Vagina (tissue), 2 donors: ENCODE results near the gene PIAS4. TPM values are rescaled to one million over a fixed set of nuclear protein-coding genes. Genes with fewer than 3 reads are reported as not detected.

ENCODE experiments used
- DNase-seq, 2 donors: peaks; one replicate each; pipeline ENCODE4 v3.0.0-alpha.2; 2017; ENCODE audit errors: extremely low spot score in 2 of 2
- H3K27ac ChIP-seq: fragments of 200-600 bp; sonication (generic); one replicate; pipeline ENCODE4 v1.5.1; 2019
- H3K27me3 ChIP-seq: fragments of 200-600 bp; sonication (generic); one replicate; pipeline ENCODE4 v1.5.1; 2019
- H3K36me3 ChIP-seq, 2 donors: fragments of 200-600 bp; sonication (generic); one replicate each; pipeline ENCODE4 v1.5.1; 2017 to 2019
- H3K4me1 ChIP-seq: fragments of 200-600 bp; sonication (generic); one replicate; pipeline ENCODE4 v1.5.1; 2019
- H3K4me3 ChIP-seq, 2 donors: fragments of 200-600 bp; sonication (generic); 1 replicate in 1 of 2; 2 replicates in 1 of 2; pipeline ENCODE4 v1.5.1; 2016 to 2019
- H3K9me3 ChIP-seq: fragments of 200-600 bp; sonication (generic); one replicate; pipeline ENCODE4 v1.5.1; 2019
- POLR2A ChIP-seq, 2 donors: fragments of 450-650 bp; IDR thresholded peaks; one replicate each; pipeline ENCODE4 v1.6.1; 2017; ENCODE audit warnings: antibody characterized with exemption in 2 of 2, mild to moderate bottlenecking in 2 of 2, moderate library complexity in 2 of 2
- POLR2AphosphoS5 ChIP-seq, 2 donors: sonication (generic); formaldehyde crosslinking; IDR thresholded peaks; one replicate each; pipeline ENCODE4 v1.9.0; 2017; ENCODE audit warnings: antibody characterized with exemption in 2 of 2, mild to moderate bottlenecking in 2 of 2, low read depth in 1 of 2; ENCODE audit not compliant: insufficient read depth in 1 of 2
- intact Hi-C: fragments of 100-400 bp; cut with DNase I; formaldehyde crosslinking; loops from one replicate; pipeline ENCODE4 v1.15.1; 2023
- total RNA-seq: library from RNA; depleted of rRNA; stranded (reverse); fragments of >200 nt; gene quantifications from one replicate; pipeline ENCODE4 v1.2.3, GENCODE V29; 2016
- TF ChIP-seq, protein P1 (sequence below), 3 experiments: fragments of 450-650 bp in 2 of 3; fragments of 200-600 bp in 1 of 3; sonication (generic) in 1 of 3; IDR thresholded peaks; one replicate each; pipeline ENCODE4 v1.5.1; 2017 to 2019; ENCODE audit warnings: antibody characterized with exemption in 3 of 3, mild to moderate bottlenecking in 2 of 3, moderate library complexity in 2 of 3

Gene PIAS4
- total RNA-seq, 1 donor from 2014 or later = 14.0 TPM

DNA sequence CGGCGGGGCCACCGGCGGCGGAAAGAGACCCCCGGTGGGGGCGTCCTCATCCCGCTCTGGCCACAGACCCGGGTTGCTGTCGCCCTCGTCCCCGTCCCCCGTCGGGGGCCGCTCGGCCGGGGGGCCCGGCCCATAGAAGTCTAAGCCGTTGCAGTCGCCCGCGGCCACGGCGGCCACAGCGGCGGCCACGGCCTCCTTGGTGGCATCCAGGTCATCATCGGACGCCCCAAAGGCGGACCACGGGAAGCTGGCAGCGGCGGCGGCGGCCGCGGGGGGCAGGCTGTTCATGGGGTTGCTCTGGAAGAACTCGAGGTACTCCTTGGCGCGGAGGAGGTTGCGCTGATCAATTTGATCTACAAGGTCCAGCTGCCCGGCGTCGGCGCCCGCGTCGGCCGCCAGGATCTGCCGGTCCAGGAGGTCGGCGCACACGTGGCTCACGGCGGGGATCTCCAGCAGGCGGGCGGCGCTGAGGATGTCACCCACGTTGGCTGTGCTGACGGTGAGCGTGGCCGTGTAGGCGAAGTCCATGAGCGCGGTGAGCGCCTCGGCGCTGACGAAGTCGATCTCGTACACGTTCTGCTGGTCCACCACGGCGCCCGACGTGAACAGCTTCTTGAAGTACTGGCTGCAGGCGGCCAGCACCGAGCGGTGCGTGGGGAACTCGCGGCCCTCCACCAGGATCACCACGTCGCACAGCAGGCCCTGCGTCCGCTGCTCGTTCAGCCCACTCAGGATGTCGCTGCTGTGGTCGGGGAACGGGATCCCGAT is 47.1 kb downstream of the PIAS4 start:
- Histone ChIP-seq H3K27ac (no peak overlapping the region), H3K4me1 (peaks cover 66% of the 10 kb centered on the region), H3K4me3 (no peak overlapping the region), H3K27me3 (no peaks in the 10 kb centered on the region), H3K36me3 (peaks cover 0 to 26% of the 10 kb centered on the region in 2 donors), H3K9me3 (no peaks in the 10 kb centered on the region)
- no peak for DNase-seq
- TF ChIP-seq POLR2AphosphoS5 (IDR thresholded peaks at IDR 0.05; ENCODE audit: insufficient read depth in 1 of 2, low read depth in 1 of 2) (no peak), POLR2A (IDR thresholded peaks at IDR 0.05) (no peak)
- TF ChIP-seq, protein P1, sequence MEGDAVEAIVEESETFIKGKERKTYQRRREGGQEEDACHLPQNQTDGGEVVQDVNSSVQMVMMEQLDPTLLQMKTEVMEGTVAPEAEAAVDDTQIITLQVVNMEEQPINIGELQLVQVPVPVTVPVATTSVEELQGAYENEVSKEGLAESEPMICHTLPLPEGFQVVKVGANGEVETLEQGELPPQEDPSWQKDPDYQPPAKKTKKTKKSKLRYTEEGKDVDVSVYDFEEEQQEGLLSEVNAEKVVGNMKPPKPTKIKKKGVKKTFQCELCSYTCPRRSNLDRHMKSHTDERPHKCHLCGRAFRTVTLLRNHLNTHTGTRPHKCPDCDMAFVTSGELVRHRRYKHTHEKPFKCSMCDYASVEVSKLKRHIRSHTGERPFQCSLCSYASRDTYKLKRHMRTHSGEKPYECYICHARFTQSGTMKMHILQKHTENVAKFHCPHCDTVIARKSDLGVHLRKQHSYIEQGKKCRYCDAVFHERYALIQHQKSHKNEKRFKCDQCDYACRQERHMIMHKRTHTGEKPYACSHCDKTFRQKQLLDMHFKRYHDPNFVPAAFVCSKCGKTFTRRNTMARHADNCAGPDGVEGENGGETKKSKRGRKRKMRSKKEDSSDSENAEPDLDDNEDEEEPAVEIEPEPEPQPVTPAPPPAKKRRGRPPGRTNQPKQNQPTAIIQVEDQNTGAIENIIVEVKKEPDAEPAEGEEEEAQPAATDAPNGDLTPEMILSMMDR (IDR thresholded peaks at IDR 0.05) = no peak
- intact Hi-C loops = loop anchor here (5.0 kb wide), 1 partner anchor 1647 kb away; no protein-coding TSS in a partner anchor

DNA sequence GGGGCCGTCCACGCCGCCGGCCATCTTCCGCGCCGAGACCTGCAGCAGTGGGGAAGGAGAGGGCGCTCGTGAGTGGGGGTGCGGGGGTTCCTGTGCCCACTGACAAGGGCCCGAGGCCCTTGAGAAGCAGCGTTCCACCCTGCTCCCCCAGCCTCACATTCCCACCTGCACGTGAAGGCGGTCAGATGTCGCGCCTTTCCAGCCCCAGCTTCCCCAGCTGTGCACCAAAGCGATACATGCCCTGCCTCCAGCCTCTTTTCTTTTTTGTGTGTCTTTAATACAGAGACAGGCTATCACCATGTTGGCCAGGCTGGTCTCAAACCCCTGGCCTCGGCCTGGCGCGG is 47.6 kb downstream of the PIAS4 start:
- Histone ChIP-seq H3K36me3 (peaks cover 0 to 22% of the 10 kb centered on the region in 2 donors), H3K27ac (no peak overlapping the region), H3K27me3 (no peaks in the 10 kb centered on the region), H3K9me3 (no peaks in the 10 kb centered on the region), H3K4me3 (no peak overlapping the region), H3K4me1 (peaks cover 67% of the 10 kb centered on the region)
- intact Hi-C loops = no loop called here
- TF ChIP-seq POLR2A (IDR thresholded peaks at IDR 0.05) = no peak
- no peak for TF ChIP-seq POLR2AphosphoS5 (IDR thresholded peaks at IDR 0.05; ENCODE audit: insufficient read depth in 1 of 2, low read depth in 1 of 2)
- DNase-seq = no peak

DNA sequence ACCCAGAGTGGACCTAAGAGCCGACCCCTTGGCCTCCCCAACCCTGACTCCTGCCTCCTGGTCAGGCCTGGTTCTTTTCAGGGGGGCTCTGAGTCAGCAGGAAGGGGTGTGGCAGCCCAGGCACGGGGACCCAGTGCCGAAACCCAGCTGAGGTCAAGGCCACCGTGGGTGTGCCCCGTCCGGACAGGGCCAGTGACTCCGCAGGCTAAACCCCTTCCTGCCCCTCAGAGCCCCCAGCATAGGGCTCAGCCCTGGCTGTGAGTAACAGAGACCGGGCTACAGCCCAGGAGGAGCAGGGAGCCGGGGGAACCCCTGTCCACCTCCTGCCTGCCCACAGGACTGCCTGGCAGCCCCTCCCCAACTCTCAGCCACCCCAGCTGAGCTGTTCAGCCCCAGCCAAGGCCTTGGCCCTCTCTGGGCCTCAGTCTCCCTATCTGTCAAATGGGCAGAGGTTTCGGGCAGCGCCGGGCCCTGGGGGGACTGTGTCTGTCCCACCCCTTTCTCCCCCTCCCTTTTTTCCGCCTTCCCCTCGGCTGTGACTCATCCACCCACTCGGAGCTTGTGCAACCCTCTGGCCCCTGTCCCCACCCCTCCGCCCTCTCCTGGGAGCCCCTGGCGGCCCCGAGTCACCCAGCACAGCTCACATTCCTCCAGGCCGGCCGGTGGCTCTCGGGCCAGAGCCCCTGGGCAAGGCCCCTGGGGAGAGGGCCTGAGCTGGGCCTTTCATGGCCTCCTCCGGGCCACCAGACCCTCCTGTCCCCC is 50.6 kb downstream of the PIAS4 start:
- Histone ChIP-seq H3K36me3 (peaks cover 0 to 21% of the 10 kb centered on the region in 2 donors), H3K4me3 (peak overlapping the region; percentile 44 to 70), H3K27me3 (no peaks in the 10 kb centered on the region), H3K4me1 (peaks cover 70% of the 10 kb centered on the region), H3K9me3 (no peaks in the 10 kb centered on the region), H3K27ac (peak overlapping the region; percentile 100)
- peak in 1 of 2 donors; percentile 45 for TF ChIP-seq POLR2A (IDR thresholded peaks at IDR 0.05)
- peak; percentile 73 to 93 for TF ChIP-seq POLR2AphosphoS5 (IDR thresholded peaks at IDR 0.05; ENCODE audit: insufficient read depth in 1 of 2, low read depth in 1 of 2)
- TF ChIP-seq, protein P1 (IDR thresholded peaks at IDR 0.05) = no peak
- no peak for DNase-seq
- intact Hi-C loops = no loop called here

DNA sequence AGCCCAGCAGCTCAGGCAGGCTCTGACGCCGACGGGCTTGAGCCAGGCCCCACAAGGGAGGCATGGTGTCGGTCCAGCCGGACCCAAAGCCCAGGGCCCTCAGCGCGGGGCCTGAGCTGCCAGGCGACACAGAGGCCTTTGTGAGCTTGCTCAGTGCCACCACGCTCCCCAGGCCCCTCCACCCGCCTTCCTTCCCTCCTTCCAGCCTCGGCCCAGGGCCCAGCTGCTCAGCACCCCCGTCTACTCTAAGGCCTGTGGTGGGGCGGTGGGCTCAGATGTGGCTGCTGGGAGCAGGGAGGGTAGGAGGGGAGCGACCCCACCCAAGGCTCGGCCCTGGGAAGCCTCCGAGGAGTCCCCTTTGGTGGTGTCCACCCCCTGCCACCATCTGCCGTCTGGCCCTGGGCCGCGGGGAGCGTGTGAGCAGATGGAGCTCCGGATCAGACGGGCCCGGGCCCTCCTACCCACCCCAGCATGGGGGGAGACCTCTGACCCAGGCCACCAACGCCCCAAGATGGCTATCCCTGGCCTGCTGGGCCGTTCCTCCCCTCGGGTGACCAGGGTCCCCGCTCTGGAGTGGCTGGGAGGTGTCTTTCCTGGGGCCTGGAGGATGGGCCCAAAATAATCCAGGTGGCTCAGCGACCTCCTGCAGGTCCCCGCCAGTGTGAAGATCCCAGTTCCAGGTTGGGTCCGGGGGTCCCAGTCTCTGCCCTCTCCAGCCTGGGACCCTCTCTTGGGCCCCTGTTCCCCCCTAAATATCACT is 51.3 kb downstream of the PIAS4 start:
- H3K9me3 ChIP-seq = no peaks in the 10 kb centered on the region
- peaks cover 70% of the 10 kb centered on the region for H3K4me1 ChIP-seq
- H3K27me3 ChIP-seq = no peaks in the 10 kb centered on the region
- TF ChIP-seq, protein P1 (IDR thresholded peaks at IDR 0.05) = no peak
- TF ChIP-seq POLR2AphosphoS5 (IDR thresholded peaks at IDR 0.05; ENCODE audit: insufficient read depth in 1 of 2, low read depth in 1 of 2) = peak in 1 of 2 donors; percentile 41
- peaks cover 0 to 13% of the 10 kb centered on the region in 2 donors for H3K36me3 ChIP-seq
- DNase-seq = no peak
- H3K27ac ChIP-seq = peak overlapping the region; percentile 100
- peak overlapping the region; percentile 44 to 70 for H3K4me3 ChIP-seq
- intact Hi-C loops = no loop called here

DNA sequence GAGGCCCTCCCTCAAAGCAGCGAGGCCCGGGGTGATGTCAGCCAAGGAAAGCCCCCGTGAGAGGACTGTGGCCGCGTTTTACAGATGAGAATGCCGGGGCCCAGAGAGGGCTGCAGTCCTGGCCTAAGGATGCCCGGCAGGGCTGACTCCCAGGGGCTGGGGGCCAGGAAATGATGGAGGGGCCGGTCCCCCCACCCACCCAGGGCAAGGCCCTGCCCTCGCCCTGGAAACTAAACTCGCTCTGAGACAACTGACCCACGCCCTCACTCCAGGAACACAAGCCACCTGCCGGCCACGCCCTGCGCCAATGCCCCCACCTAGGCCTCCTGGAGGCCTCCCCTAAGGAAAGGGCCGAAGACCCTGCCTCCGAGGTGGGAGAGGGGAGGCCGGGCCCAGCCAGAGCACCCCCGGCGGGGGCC is 51.9 kb downstream of the PIAS4 start:
- TF ChIP-seq POLR2AphosphoS5 (IDR thresholded peaks at IDR 0.05; ENCODE audit: insufficient read depth in 1 of 2, low read depth in 1 of 2) (no peak), POLR2A (IDR thresholded peaks at IDR 0.05) (no peak)
- TF ChIP-seq, protein P1 (IDR thresholded peaks at IDR 0.05) = no peak
- peaks cover 72% of the 10 kb centered on the region for H3K4me1 ChIP-seq
- H3K9me3 ChIP-seq = no peaks in the 10 kb centered on the region
- peak overlapping the region; percentile 100 for H3K27ac ChIP-seq
- peaks cover 0 to 7% of the 10 kb centered on the region in 2 donors for H3K36me3 ChIP-seq
- peak overlapping the region; percentile 44 to 70 for H3K4me3 ChIP-seq
- intact Hi-C loops = no loop called here
- no peaks in the 10 kb centered on the region for H3K27me3 ChIP-seq
- peak in 1 of 2 donors; percentile 85 for DNase-seq
